ENCODE data around the gene HNRNPUL1.

DNA sequence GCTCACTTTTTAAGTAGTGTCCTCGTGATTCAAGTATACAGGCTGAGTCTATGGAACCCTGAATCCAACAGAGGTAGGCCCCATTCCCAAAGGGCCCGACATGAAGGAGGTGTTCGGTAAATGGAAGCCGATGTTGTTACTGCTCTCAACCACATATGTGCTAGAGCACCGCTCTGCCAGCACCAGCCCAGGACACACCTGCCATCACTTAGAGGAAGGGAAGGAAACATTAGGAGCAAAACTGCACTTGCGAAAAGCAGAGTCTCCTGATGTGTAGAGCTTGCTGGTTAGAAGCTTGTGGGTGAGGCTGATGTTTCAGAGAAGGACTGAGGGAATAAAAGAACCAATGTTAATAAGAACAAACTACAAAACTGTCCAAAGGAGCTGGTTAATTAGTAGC is 36.4 kb downstream of the HNRNPUL1 start:
- no peak for TF ChIP-seq CTCF (IDR thresholded peaks at IDR 0.05)
- no peak for TF ChIP-seq POLR2A (IDR thresholded peaks at IDR 0.05)

All from thyroid gland (tissue), 4 donors.